T-helper 1 cell (primary cell): Measurements from ENCODE around the gene ZMYM5.
"Not testable (repeated sequence)": the region's sequence is repeated elsewhere in the genome, so short reads cannot be mapped to it uniquely, and the experiment has no call there.

Experiments
- DNase-seq, 5 donors: peaks; one replicate each; pipeline ENCODE4 v3.0.0-alpha.2; 2012 to 2020
- total RNA-seq, 4 donors: gene quantifications; one replicate each; lab custom pipeline; 2026; lab: John Stamatoyannopoulos, UW

Gene ZMYM5
- 35.3 to 64.2 (median 40.8) reads per million in 4 donors for total RNA-seq

DNA sequence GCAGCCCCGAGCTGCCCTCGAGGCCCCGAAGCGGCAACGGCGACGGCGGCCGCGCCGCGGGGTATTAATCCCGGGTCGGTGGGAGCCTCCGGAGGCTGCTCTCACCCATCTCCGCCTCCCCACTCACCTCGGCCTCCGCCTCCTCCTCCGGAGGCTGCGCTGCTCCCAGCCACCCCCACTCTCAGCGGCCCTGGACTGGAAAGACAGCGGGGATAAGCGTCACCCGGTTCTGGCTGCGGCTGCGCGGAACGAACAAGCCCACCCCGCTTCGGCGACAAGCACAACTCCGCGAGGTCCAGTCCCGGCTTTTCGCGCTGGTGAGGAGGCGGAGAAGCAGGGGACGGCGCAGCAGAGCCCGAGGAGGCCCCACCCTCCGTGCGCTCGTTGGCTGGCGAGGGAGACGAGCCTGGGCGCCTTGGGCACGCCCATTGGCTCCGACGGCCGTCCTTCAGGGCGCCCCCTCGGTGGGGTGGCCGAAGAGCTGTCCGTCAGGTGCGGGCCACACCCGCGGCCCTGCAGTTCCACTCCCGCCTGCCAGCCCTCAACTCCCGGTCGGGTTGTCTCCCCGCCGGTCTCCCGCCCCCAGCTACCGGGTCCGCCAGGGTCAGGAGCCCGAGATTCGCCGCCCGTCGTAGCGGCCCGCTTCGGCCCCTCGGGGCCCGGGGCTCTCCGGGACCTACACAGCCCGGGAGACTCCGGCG lies at the start of gene ZMYM5:
ZMYM5 (minus strand) TSS at position 327 of the 701 bp plus-strand sequence. CDS start 11,469 bp downstream, outside the sequence.
- peak; percentile 85 to 99 (median 90) for DNase-seq

DNA sequence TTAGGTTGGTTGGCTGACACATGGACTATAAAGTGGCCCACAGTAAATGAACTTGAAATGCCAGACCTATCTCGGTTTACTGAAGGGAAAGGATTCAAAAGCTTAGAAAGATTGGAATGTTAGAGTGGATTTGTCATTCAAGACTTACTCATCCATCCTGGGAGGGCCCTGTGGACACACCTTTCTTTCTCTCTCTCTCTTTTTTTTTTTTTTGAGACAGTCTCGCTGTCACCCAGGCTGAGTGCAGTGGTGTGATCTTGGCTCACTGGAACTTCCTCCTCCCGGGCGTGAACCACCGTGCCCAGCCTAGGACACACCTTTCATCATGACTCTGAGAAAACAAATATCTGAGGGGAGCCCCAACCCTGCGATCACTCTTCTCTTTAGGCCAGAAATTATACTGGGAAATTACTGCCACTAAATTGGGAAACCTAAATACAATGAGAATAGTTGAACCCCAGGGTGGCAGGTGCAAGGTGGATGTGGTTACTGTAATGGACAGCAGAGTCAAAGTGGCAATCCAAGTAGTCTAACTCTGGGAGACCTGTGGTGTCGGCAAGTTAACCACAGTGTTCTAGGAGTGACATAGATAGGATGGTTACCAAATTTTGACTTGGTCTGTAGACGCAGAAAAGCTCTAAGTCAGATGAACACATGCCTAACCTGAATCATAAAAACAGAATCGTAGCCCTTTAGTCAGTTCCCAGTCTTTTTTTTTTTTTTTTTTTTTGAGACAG lies 47.1 kb upstream of the ZMYM5 start:
- DNase-seq, result no peak

DNA sequence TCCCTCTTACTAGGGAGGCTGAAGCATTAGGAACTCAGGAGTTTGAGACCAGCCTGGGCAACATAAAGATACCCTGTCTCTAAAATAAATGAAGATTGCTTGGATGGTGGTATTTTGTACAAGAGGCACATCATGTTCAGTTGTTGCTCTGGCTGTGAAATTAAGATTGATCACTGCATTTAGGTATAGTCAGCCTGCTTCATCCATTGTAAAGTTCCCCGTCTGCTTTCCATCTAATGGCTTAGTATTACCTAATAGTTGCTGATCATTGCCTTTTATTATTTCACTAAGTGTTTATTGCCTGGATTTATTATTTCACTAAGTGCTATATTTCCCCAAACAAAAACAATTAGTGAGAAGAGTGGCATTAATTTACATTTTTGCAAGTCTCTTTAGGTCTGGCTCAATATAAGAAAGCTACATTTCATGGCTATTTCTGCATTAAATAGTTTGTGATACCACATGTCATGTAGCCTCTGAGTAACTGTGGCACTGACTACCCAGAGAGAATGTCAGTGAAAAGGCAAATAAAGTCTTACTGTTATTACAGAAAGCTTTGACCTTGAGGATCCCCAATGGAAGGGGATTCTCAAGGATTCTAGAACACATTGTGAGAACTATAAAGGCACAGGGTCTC lies 45.0 kb upstream of the ZMYM5 start:
- no peak for DNase-seq

DNA sequence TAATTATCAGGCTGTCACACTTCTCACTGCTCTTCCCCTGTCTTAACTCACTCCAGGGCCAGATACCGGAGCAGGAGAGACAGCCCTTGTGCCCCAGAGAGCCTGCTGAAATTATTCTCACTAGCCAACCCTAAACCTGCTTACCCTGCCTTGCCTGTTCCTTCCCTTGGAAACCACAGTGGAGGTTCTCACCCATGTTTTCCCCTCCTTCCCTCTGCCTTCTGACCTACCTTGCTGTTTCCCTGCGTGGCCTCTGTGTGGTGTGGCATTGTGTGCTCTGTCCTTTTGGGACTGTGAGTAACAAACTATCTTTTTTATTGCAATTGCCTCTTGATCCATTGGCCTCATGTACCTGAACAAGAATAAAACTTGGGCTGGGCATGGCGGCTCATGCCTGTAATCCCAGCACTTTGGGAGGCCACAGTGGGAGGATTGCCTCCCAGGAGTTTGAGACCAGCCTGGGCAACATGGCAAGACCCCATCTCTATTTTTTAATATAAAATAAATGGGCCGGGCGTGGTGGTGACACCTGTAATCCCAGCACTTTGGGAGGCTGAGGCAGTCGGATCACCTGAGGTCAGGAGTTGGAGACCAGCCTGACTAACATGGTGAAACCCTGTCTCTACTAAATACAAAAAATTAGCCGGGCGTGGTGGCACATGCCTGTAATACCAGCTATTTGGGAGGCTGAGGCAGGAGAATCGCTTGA lies 42.2 kb upstream of the ZMYM5 start:
- DNase-seq, result not testable (repeated sequence)

DNA sequence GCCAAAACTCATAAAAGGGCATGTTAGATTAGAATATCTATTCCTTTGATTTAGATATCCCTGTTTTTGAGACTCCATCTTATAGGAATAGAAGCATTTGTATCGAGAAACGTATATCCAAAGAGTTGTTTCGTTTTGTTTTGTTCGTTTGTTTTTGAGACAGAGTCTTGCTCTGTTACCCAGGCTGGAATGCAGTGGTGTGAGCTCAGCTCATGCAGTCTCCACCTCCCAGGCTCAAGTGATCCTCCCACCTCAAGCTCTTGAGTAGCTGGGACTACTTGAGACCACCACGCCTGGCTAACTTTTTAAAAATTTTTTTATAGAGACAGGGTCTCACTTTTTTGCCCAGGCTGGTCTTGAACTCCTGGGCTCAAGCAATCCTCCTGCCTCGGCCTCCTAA lies 26.6 kb upstream of the ZMYM5 start:
- no peak for DNase-seq

- no peak for DNase-seq
Observed at GRCh38 chr13:19888799-19889198, 25.4 kb upstream of the ZMYM5 start.

GRCh38 chr13:19882231-19882630 lies 18.8 kb upstream of the ZMYM5 start:
- DNase-seq, result no peak

GRCh38 chr13:19881641-19882040 lies 18.2 kb upstream of the ZMYM5 start:
- no peak for DNase-seq

- peak; percentile 42 to 80 (median 69) for DNase-seq
Observed at GRCh38 chr13:19864746-19865309, 1.4 kb upstream of the ZMYM5 start.

GRCh38 chr13:19864024-19864745 lies 736 bp upstream of the ZMYM5 start:
- peak; percentile 39 to 68 (median 50) for DNase-seq

DNA sequence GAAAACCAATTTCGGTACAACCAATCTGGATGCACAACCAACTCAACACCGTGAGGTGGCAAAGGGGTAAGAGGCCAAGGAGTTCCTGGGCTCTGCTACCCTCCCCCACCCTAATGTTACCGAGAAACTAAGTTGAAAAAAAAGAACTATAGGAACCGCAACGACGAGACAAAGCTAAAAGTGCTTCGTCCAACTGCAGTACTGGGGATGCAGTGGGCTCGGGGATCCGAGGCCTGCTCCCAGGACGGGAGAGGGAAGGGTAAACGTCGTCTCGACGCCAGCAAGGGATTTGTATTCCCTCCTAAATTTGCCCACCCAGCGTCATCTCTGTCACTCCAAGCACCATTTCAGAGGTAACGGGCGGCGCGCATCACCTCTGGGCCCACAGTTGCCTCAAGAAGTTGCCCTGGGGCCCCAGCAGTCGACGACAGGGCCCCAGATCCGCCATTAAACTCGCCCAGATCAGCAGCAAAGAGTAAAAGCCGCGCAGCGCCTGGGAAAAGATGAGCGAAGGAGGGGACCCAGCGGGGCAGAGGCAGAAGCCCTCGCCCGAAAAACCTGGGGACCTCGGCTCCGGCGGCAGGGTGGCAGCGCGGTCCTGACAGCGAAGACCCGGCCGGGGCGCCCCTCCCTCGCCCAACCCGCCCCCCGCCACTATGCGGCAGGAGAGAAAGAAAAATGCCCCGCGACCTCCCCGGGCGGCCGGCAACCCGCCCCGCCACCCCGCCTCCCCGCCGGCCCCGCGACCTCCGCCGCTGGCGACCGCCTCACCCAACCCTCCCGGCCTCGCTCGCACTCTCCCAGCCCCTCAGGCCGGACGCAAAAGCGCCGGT lies 752 bp downstream of the ZMYM5 start:
- peak; percentile 11 to 56 (median 36) for DNase-seq

DNA sequence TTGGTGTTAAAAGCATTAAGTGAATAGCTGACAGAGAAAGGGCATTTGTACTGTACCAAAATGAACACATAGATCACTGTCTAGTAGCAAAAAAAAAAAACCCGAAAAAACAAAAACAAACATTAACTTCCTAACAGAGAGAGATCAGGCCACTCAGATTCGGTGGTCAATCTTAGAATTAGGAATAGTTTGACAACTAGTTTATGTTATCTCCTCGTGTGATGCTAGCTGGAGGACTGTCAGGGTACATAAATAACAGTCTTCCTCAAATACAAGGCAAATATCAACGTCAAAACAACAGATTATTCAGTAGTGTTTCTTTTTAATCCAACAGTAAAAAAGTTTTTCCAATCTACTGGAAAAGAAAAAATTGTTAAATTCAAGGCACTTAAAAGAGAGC lies 1.7 kb downstream of the ZMYM5 start:
- DNase-seq, result no peak

DNA sequence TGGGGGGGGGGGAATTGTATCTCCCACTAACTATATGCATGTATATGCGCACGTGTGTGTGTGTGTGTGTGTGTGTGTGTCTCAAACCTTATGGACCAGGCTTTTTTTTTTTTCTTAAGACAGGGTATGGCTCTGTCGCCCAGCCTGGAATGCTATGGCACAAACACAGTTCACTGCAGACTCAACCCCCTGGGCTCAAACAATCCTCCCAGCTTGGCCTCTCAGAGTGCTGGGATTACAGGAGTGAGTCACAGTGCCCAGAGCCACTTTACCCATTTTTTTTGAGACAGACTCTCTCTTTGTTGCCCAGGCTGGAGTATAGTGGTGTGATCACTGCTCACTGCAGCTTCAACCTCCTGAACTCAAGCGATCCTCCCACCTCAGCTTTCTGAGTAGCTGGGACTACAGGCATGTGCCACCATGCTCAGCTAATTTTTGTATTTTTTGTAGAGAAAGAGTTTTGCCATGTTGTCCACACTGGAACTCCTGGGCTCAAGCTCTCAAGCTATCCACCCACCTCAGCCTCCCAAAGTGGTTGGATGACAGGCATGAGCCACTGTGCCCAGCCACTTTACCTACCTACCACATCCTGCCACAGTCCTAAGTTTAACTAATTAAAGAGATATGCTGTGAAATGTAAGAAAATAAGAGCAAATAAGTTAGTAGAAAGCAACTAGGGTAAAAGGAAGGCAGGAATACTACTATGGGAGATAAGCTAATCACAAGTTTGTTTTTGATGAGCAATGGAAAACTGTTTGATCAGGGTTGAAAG lies 2.4 kb downstream of the ZMYM5 start:
- peak in 1 of 5 donors; percentile 27 for DNase-seq

- DNase-seq, result not testable (repeated sequence)
Observed at GRCh38 chr13:19857637-19858036, 5.8 kb downstream of the ZMYM5 start.

GRCh38 chr13:19852766-19853165 lies 10.7 kb downstream of the ZMYM5 start:
- DNase-seq, result no peak

DNA sequence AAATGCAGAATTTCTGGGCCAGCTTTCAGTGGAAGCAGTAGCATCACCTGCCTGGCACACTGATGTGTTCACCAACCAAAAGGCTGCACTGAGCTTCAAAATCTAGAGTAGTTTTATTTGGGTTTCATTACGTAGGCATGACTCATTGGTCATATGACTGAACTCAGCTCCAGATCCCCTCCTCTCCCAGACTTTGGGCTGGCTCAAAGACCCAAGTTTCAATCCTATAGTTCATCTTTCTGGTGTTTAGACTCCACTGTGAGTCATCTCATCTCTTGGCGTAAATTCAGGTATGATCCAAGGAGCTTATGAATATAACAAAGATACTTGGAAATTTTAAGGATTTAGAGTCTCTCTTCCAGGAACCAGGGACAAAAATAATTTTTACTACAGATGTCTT lies 17.7 kb downstream of the ZMYM5 start:
- DNase-seq, result no peak

- DNase-seq, result no peak
Observed at GRCh38 chr13:19838865-19839275, 24.6 kb downstream of the ZMYM5 start.

DNA sequence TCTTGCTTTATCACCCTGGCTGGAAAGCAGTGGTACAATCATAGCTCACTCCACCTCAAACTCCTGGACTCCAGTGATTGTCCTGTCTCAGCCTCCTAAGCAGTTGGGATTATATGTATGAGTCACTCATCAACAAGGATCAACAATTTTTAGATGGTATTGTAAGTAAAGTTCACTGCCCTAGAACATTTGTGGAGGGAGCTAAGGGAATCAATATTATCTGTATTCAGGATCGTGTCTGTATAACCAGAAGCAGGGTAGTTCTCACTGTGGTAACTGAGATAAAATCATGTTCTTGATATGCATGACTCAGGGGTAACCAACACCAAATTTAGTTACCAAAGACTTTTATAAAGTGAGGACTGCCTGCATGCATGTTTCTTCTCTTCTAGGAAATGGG lies 27.0 kb downstream of the ZMYM5 start:
- no peak for DNase-seq

DNA sequence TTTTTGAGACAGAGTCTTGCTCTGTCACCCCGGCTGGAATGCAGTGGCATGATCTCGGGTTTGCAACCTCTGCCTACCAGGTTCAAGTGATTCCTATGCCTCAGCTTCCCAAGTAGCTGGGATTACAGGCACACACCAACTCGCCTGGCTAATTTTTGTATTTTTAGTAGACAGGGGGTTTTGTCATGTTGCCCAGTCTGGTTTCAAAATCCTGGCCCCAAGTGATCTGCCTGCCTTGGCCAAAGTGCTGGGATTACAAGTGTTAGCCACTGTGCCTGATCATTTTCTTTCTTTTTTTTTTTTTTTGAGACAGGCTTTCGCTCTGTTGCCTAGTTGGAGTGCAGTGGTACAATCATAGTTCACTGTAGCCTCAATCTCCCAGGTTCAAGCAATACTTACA lies 28.7 kb downstream of the ZMYM5 start:
- DNase-seq, result no peak

DNA sequence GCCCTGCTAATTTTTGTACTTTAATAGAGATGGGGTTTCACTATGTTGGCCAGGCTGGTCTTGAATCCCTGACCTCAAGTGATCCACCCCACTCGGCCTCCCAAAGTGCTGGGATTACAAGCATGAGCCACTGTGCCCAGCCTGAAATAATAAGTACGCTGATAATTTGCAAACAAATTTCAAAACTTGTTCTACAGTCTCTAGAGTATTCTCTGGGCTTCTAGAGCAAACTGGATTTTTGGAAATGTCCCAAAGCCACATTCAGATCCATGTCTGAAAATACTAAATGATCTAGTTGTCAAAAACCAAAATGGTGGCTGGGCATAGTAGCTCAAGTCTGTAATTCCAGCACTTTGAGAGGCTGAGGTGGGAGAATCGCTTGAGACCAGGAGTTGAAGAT lies 40.8 kb downstream of the ZMYM5 start:
- DNase-seq, result no peak
